ENCODE measurements around the gene ZNF619. TPM values are rescaled to one million over a fixed set of nuclear protein-coding genes. Genes with fewer than 3 reads are reported as not detected.

The ZNF619 gene
- total and polyA plus RNA-seq, 4 donors: 5.4 to 8.9 (median 6.3) TPM

GRCh38 chr3:40521254-40521653, 44.3 kb downstream of the ZNF619 start:
- no CpG with 5 or more reads among the region's 3 CpGs for WGBS (ENCODE audit: insufficient coverage)
- no peak overlapping the region for H3K4me3 ChIP-seq (ENCODE audit: low read depth, low read length)

GRCh38 chr3:40523781-40524180, 46.9 kb downstream of the ZNF619 start:
- no peaks in the 10 kb centered on the region for H3K9me3 ChIP-seq (ENCODE audit: control insufficient read depth, insufficient read depth, low read length)
- peak in 3 of 6 donors; percentile 4 to 50 (median 33) for DNase-seq (ENCODE audit: low read depth in 4 of 6, low spot score in 6 of 6)
- no peaks in the 10 kb centered on the region for H3K27me3 ChIP-seq (ENCODE audit: control insufficient read depth, insufficient read depth, low read length)
- peaks cover 14% of the 10 kb centered on the region for H3K4me1 ChIP-seq (ENCODE audit: control insufficient read depth, insufficient read depth, low read length)
- no peak overlapping the region for H3K4me3 ChIP-seq (ENCODE audit: low read depth, low read length)
- no peak overlapping the region for H3K27ac ChIP-seq (ENCODE audit: low read depth, low read length)
- 33% methylated on average over 1 of the region's 2 CpGs for WGBS (ENCODE audit: insufficient coverage)
- H3K36me3 ChIP-seq (ENCODE audit: control insufficient read depth, insufficient read depth, low read length): peaks cover 3% of the 10 kb centered on the region

More at GRCh38 chr3:40521254-40521653, 44.3 kb downstream of the ZNF619 start:
- Histone ChIP-seq H3K36me3 (ENCODE audit: control insufficient read depth, insufficient read depth, low read length) (peaks cover 11% of the 10 kb centered on the region), H3K9me3 (ENCODE audit: control insufficient read depth, insufficient read depth, low read length) (no peaks in the 10 kb centered on the region), H3K27ac (ENCODE audit: low read depth, low read length) (no peak overlapping the region), H3K4me1 (ENCODE audit: control insufficient read depth, insufficient read depth, low read length) (peaks cover 14% of the 10 kb centered on the region), H3K27me3 (ENCODE audit: control insufficient read depth, insufficient read depth, low read length) (no peaks in the 10 kb centered on the region)
- DNase-seq (ENCODE audit: low read depth in 4 of 6, low spot score in 6 of 6): no peak

GRCh38 chr3:40524222-40524567, 47.3 kb downstream of the ZNF619 start:
- Histone ChIP-seq H3K9me3 (ENCODE audit: control insufficient read depth, insufficient read depth, low read length) (no peaks in the 10 kb centered on the region), H3K36me3 (ENCODE audit: control insufficient read depth, insufficient read depth, low read length) (peaks cover 6% of the 10 kb centered on the region), H3K27ac (ENCODE audit: low read depth, low read length) (peak overlapping the region; percentile 78), H3K27me3 (ENCODE audit: control insufficient read depth, insufficient read depth, low read length) (no peaks in the 10 kb centered on the region), H3K4me3 (ENCODE audit: low read depth, low read length) (peak overlapping the region; percentile 94), H3K4me1 (ENCODE audit: control insufficient read depth, insufficient read depth, low read length) (peaks cover 18% of the 10 kb centered on the region)
- WGBS (ENCODE audit: insufficient coverage): 11% methylated on average over 4 of the region's 5 CpGs
- DNase-seq (ENCODE audit: low read depth in 4 of 6, low spot score in 6 of 6): peak in 1 of 6 donors; percentile 4

GRCh38 chr3:40524568-40525285, 47.8 kb downstream of the ZNF619 start, which contains the start of gene ZNF621:
ZNF621 (plus strand) TSS chr3:40524960; CDS start chr3:40525841, 881 bp downstream.
- Histone ChIP-seq H3K36me3 (ENCODE audit: control insufficient read depth, insufficient read depth, low read length) (peaks cover 10% of the 10 kb centered on the region), H3K4me3 (ENCODE audit: low read depth, low read length) (peak within 1 kb of the TSS; percentile 94), H3K27me3 (ENCODE audit: control insufficient read depth, insufficient read depth, low read length) (no peaks in the 10 kb centered on the region), H3K4me1 (ENCODE audit: control insufficient read depth, insufficient read depth, low read length) (peaks cover 19% of the 10 kb centered on the region), H3K27ac (ENCODE audit: low read depth, low read length) (peak within 1 kb of the TSS; percentile 82), H3K9me3 (ENCODE audit: control insufficient read depth, insufficient read depth, low read length) (no peaks in the 10 kb centered on the region)
- WGBS (ENCODE audit: insufficient coverage): under 1% methylated on average over 57 of the region's 59 CpGs
- peak in 5 of 6 donors; percentile 51 to 93 (median 74) for DNase-seq (ENCODE audit: low read depth in 4 of 6, low spot score in 6 of 6)

- Histone ChIP-seq H3K4me1 (ENCODE audit: control insufficient read depth, insufficient read depth, low read length) (peaks cover 19% of the 10 kb centered on the region), H3K27ac (ENCODE audit: low read depth, low read length) (no peak overlapping the region), H3K4me3 (ENCODE audit: low read depth, low read length) (no peak overlapping the region), H3K36me3 (ENCODE audit: control insufficient read depth, insufficient read depth, low read length) (peaks cover 34% of the 10 kb centered on the region), H3K9me3 (ENCODE audit: control insufficient read depth, insufficient read depth, low read length) (no peaks in the 10 kb centered on the region), H3K27me3 (ENCODE audit: control insufficient read depth, insufficient read depth, low read length) (no peaks in the 10 kb centered on the region)
- no CpG with 5 or more reads among the region's 3 CpGs for WGBS (ENCODE audit: insufficient coverage)
- no peak for DNase-seq (ENCODE audit: low read depth in 4 of 6, low spot score in 6 of 6)
These were observed 51.5 kb downstream of the ZNF619 start for GRCh38 chr3:40528426-40528825.

- Histone ChIP-seq H3K27ac (ENCODE audit: low read depth, low read length) (no peak overlapping the region), H3K36me3 (ENCODE audit: control insufficient read depth, insufficient read depth, low read length) (peaks cover 39% of the 10 kb centered on the region), H3K9me3 (ENCODE audit: control insufficient read depth, insufficient read depth, low read length) (no peaks in the 10 kb centered on the region), H3K4me1 (ENCODE audit: control insufficient read depth, insufficient read depth, low read length) (peaks cover 4% of the 10 kb centered on the region), H3K27me3 (ENCODE audit: control insufficient read depth, insufficient read depth, low read length) (no peaks in the 10 kb centered on the region), H3K4me3 (ENCODE audit: low read depth, low read length) (no peak overlapping the region)
- DNase-seq (ENCODE audit: low read depth in 4 of 6, low spot score in 6 of 6): no peak
- 92% methylated on average over 4 of the region's 5 CpGs for WGBS (ENCODE audit: insufficient coverage)
These were observed 55.3 kb downstream of the ZNF619 start for GRCh38 chr3:40532252-40532651.

GRCh38 chr3:40534283-40534682, 57.4 kb downstream of the ZNF619 start:
- H3K4me1 ChIP-seq (ENCODE audit: control insufficient read depth, insufficient read depth, low read length): peaks cover under 1% of the 10 kb centered on the region
- DNase-seq (ENCODE audit: low read depth in 4 of 6, low spot score in 6 of 6): no peak
- H3K4me3 ChIP-seq (ENCODE audit: low read depth, low read length): no peak overlapping the region
- H3K27me3 ChIP-seq (ENCODE audit: control insufficient read depth, insufficient read depth, low read length): no peaks in the 10 kb centered on the region
- H3K36me3 ChIP-seq (ENCODE audit: control insufficient read depth, insufficient read depth, low read length): peaks cover 36% of the 10 kb centered on the region
- peaks cover 4% of the 10 kb centered on the region for H3K9me3 ChIP-seq (ENCODE audit: control insufficient read depth, insufficient read depth, low read length)
- H3K27ac ChIP-seq (ENCODE audit: low read depth, low read length): no peak overlapping the region

Small RNA genes within 50 kb of the gene (small RNA-seq; reads per million reads assigned to genes)
- gene RNU5B-2P (ENCODE audit: low replicate concordance): 9.2 reads per million, percentile 96 among the genes with 10 or more reads in this experiment

Other genes with a start within 250 kb of the ZNF619 start
- 10 to 100 TPM; 36.6 to 43.0 TPM for gene EIF1B, start 167.4 kb upstream of the ZNF619 start, total RNA-seq
- gene EIF1B, start 167.4 kb upstream of the ZNF619 start, polyA plus RNA-seq (ENCODE audit: insufficient read length in 2 of 2): 100 to 1,000 TPM; 164 to 186 TPM
- gene ENTPD3, start 89.9 kb upstream of the ZNF619 start, total RNA-seq: 10 to 100 TPM in 1 of 2 donors, 1 to 10 TPM in 1; 3.5 to 14.8 TPM
- gene ENTPD3, start 89.9 kb upstream of the ZNF619 start, polyA plus RNA-seq (ENCODE audit: insufficient read length in 2 of 2): 10 to 100 TPM; 10.0 to 15.4 TPM
- gene RPL14, start 19.8 kb upstream of the ZNF619 start, total RNA-seq: 100 to 1,000 TPM; 149 to 615 TPM
- 1,000 to 10,000 TPM; 1,071 to 1,146 TPM for gene RPL14, start 19.8 kb upstream of the ZNF619 start, polyA plus RNA-seq (ENCODE audit: insufficient read length in 2 of 2)
- gene ZNF620, start 28.9 kb downstream of the ZNF619 start, total RNA-seq: 10 to 100 TPM in 1 of 2 donors, 1 to 10 TPM in 1; 7.9 to 10.5 TPM
- gene ZNF620, start 28.9 kb downstream of the ZNF619 start, polyA plus RNA-seq (ENCODE audit: insufficient read length in 2 of 2): 1 to 10 TPM; 8.0 to 9.4 TPM
- 10 to 100 TPM; 16.2 to 23.1 TPM for gene ZNF621, start 47.8 kb downstream of the ZNF619 start, total RNA-seq
- gene ZNF621, start 47.8 kb downstream of the ZNF619 start, polyA plus RNA-seq (ENCODE audit: insufficient read length in 2 of 2): 10 to 100 TPM; 27.7 to 34.3 TPM

All from spinal cord (tissue), 10 donors.